H9 (cell line): Measurements from ENCODE around the gene ATP6V1B1. TPM values are rescaled to one million over a fixed set of nuclear protein-coding genes. Genes with fewer than 3 reads are reported as not detected.

Experiments
- DNase-seq: peaks from one replicate; pipeline ENCODE4 v3.0.0-alpha.2; 2017
- H2AFZ ChIP-seq: one replicate; pipeline ENCODE4 v1.6.1; 2013; ENCODE audit warnings: mild to moderate bottlenecking, low read length, control low read depth, moderate library complexity
- H2AK5ac ChIP-seq: 2 replicates; pipeline ENCODE4 v1.6.1; 2013; ENCODE audit warnings: low read length, control low read depth, mixed read lengths; ENCODE audit not compliant: insufficient read length
- H2BK120ac ChIP-seq: one replicate; pipeline ENCODE4 v1.6.1; 2013; ENCODE audit warnings: low read depth, mild to moderate bottlenecking, low read length, control low read depth, inconsistent platforms; ENCODE audit not compliant: poor library complexity, severe bottlenecking
- H2BK12ac ChIP-seq: 2 replicates; pipeline ENCODE4 v1.6.1; 2013; ENCODE audit warnings: low read length, control low read depth, mixed read lengths, low read depth; ENCODE audit not compliant: insufficient read length
- H2BK15ac ChIP-seq: 2 replicates; pipeline ENCODE4 v1.6.1; 2013; ENCODE audit warnings: low read depth, low read length, control low read depth
- H2BK20ac ChIP-seq: one replicate; pipeline ENCODE4 v1.6.1; 2013; ENCODE audit warnings: low read depth, mild to moderate bottlenecking, low read length, control low read depth, inconsistent platforms; ENCODE audit not compliant: poor library complexity, severe bottlenecking
- H2BK5ac ChIP-seq: 2 replicates; pipeline ENCODE4 v1.6.1; 2013; ENCODE audit warnings: low read length, control low read depth, mixed read lengths; ENCODE audit not compliant: insufficient read length
- H3K14ac ChIP-seq: 2 replicates; pipeline ENCODE4 v1.6.1; 2013; ENCODE audit warnings: low read length, control low read depth; ENCODE audit not compliant: insufficient read depth
- H3K18ac ChIP-seq: 2 replicates; pipeline ENCODE4 v1.6.1; 2013; ENCODE audit warnings: low read depth, mild to moderate bottlenecking, mixed read lengths, low read length, control low read depth; ENCODE audit not compliant: insufficient read length
- H3K23ac ChIP-seq: 2 replicates; pipeline ENCODE4 v1.6.1; 2013; ENCODE audit warnings: low read length, control low read depth, mixed read lengths, low read depth; ENCODE audit not compliant: insufficient read length
- H3K23me2 ChIP-seq: 2 replicates; pipeline ENCODE4 v1.6.1; 2013; ENCODE audit warnings: low read depth, mild to moderate bottlenecking, mixed read lengths, low read length, control low read depth; ENCODE audit not compliant: insufficient read length, poor library complexity, severe bottlenecking
- H3K27ac ChIP-seq: 2 replicates; pipeline ENCODE4 v1.5.1; 2013; ENCODE audit warnings: low read length, control low read depth, mixed read lengths, low read depth; ENCODE audit not compliant: insufficient read length
- H3K27me3 ChIP-seq: 2 replicates; pipeline ENCODE4 v1.6.1; 2013; ENCODE audit warnings: low read length, control low read depth, inconsistent platforms; ENCODE audit not compliant: insufficient read depth
- H3K4ac ChIP-seq: 2 replicates; pipeline ENCODE4 v1.6.1; 2013; ENCODE audit warnings: low read depth, mild to moderate bottlenecking, control low read depth, inconsistent platforms, low read length, moderate library complexity
- H3K4me1 ChIP-seq: 2 replicates; pipeline ENCODE4 v1.6.1; 2013; ENCODE audit warnings: low read length, control low read depth, inconsistent platforms; ENCODE audit not compliant: insufficient read depth
- H3K4me2 ChIP-seq: 2 replicates; pipeline ENCODE4 v1.6.1; 2013; ENCODE audit warnings: low read length, control low read depth, mixed read lengths; ENCODE audit not compliant: insufficient read length, insufficient read depth
- H3K56ac ChIP-seq: 2 replicates; pipeline ENCODE4 v1.6.1; 2013; ENCODE audit warnings: low read depth, mild to moderate bottlenecking, mixed read lengths, low read length, control low read depth; ENCODE audit not compliant: insufficient read length
- H3K79me1 ChIP-seq: 2 replicates; pipeline ENCODE4 v1.6.1; 2013; ENCODE audit warnings: low read depth, mild to moderate bottlenecking, moderate library complexity, low read length, control low read depth, inconsistent platforms; ENCODE audit not compliant: insufficient read depth, poor library complexity, severe bottlenecking
- H3K79me2 ChIP-seq: 2 replicates; pipeline ENCODE4 v1.6.1; 2013; ENCODE audit warnings: low read length, control low read depth, inconsistent platforms; ENCODE audit not compliant: insufficient read depth
- H3K9ac ChIP-seq: 2 replicates; pipeline ENCODE4 v1.6.1; 2013; ENCODE audit warnings: low read length, control low read depth, mixed read lengths; ENCODE audit not compliant: insufficient read length; ENCODE audit errors: extremely low read depth
- H3K9me3 ChIP-seq: one replicate; pipeline ENCODE4 v1.6.1; 2013; ENCODE audit warnings: low read depth, low read length, inconsistent platforms; ENCODE audit not compliant: control insufficient read depth
- H3T11ph ChIP-seq: one replicate; pipeline ENCODE4 v1.6.1; 2013; ENCODE audit warnings: mild to moderate bottlenecking, low read length, control low read depth, inconsistent platforms
- H4K20me1 ChIP-seq: one replicate; pipeline ENCODE4 v1.6.1; 2013; ENCODE audit not compliant: control insufficient read depth, insufficient read length, insufficient read depth
- H4K5ac ChIP-seq: 2 replicates; pipeline ENCODE4 v1.6.1; 2013; ENCODE audit warnings: low read depth, mild to moderate bottlenecking, mixed read lengths, low read length, control low read depth; ENCODE audit not compliant: insufficient read length
- H4K8ac ChIP-seq: replicated peaks from 2 replicates; pipeline ENCODE4 v1.6.1; 2013; ENCODE audit warnings: low read length, control low read depth, mixed read lengths, low read depth; ENCODE audit not compliant: insufficient read length
- H4K91ac ChIP-seq: 2 replicates; pipeline ENCODE4 v1.6.1; 2013; ENCODE audit warnings: low read depth, mild to moderate bottlenecking, moderate library complexity, mixed read lengths, low read length, control low read depth; ENCODE audit not compliant: insufficient read length
- H3K27ac Mint-ChIP-seq, 3 experiments: 2 replicates in 2 of 3; 3 replicates in 1 of 3; pipeline ENCODE4 v1.8.0; 2020 to 2021; ENCODE audit warnings: mixed read lengths in 3 of 3, mild to moderate bottlenecking in 1 of 3, moderate library complexity in 1 of 3
- H3K27me3 Mint-ChIP-seq: 2 replicates; pipeline ENCODE4 v1.8.0; 2021; ENCODE audit warnings: low read depth, mild to moderate bottlenecking, moderate library complexity, mixed read lengths
- H3K36me3 Mint-ChIP-seq, 3 experiments: 2 replicates in 2 of 3; 3 replicates in 1 of 3; pipeline ENCODE4 v1.8.0; 2020 to 2021; ENCODE audit warnings: low read depth in 3 of 3, mixed read lengths in 3 of 3; ENCODE audit not compliant: insufficient read depth in 1 of 3
- H3K4me1 Mint-ChIP-seq, 2 experiments: 2 replicates each; pipeline ENCODE4 v1.8.0; 2020; ENCODE audit warnings: mixed read lengths in 2 of 2
- H3K4me3 Mint-ChIP-seq, 2 experiments: 2 replicates in 1 of 2; 3 replicates in 1 of 2; pipeline ENCODE4 v1.8.0; 2020 to 2021; ENCODE audit warnings: mild to moderate bottlenecking in 2 of 2, mixed read lengths in 2 of 2, moderate library complexity in 1 of 2
- H3K9me3 Mint-ChIP-seq, 2 experiments: 2 replicates in 1 of 2; 3 replicates in 1 of 2; pipeline ENCODE4 v1.8.0; 2020; ENCODE audit warnings: mild to moderate bottlenecking in 2 of 2, mixed read lengths in 2 of 2, moderate library complexity in 1 of 2
- WGBS: extraction: QIAGEN DNeasy Blood & Tissue Kit; methylation state at CpG from one replicate; pipeline ENCODE4 v1.1.7; 2013; ENCODE audit warnings: missing lambda C conversion rate, low lambda C conversion rate, mixed read lengths; ENCODE audit not compliant: insufficient read length; ENCODE audit errors: extremely low coverage; 5-methylcytosine and 5-hydroxymethylcytosine counted together
- total RNA-seq: library from RNA; stranded (reverse); gene quantifications from 2 replicates; pipeline ENCODE4 v1.2.1, GENCODE V29; 2021
- TF ChIP-seq, protein P1 (sequence below): fragments of 200-600 bp; sonication (generic); conservative IDR thresholded peaks from 3 replicates; pipeline ENCODE4 v1.8.0; 2021; ENCODE audit warnings: antibody characterized with exemption, mild to moderate bottlenecking

The ATP6V1B1 gene
- total RNA-seq, 1 experiment from 2014 or later = not detected

DNA sequence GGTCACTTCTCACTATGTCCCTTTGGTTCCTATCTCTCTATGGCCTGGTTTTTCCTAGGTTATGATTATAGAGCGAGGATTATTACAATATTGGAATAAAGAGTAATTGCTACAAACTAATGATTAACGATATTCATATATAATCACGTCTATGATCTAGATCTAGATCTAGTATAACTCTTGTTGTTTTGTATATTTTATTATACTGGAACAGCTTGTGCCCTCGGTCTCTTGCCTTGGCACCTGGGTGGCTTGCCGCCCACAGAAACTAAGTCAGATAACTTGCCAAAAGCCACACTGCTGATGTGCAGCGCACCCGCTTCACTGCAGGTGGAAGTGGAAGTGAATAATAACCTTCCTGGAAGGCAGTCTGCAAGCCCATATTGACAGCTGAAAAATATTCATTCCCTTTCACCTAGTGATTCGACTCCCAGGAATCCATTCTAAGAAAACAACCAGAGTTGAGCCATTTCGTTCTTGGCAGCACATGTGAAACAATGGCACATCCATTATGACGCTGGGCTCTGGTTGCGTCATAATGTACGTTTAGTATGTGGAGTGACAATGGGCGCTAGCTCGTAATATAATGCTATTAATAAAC is 42.0 kb downstream of the ATP6V1B1 start:
- no peak overlapping the region for H2AFZ ChIP-seq
- H3K4me2 ChIP-seq = peak overlapping the region; percentile 63

More for the DNA sequence above, 42.0 kb downstream of the ATP6V1B1 start:
- H3K9ac ChIP-seq = no peak overlapping the region
- H3K79me1 ChIP-seq = no peaks in the 10 kb centered on the region
- H2BK15ac ChIP-seq = no peak overlapping the region
- H3K14ac ChIP-seq = no peak overlapping the region
- peaks cover 12 to 14% of the 10 kb centered on the region in 2 experiments for H3K4me1 Mint-ChIP-seq
- DNase-seq = no peak
- H4K20me1 ChIP-seq = no peaks in the 10 kb centered on the region
- peaks cover 57% of the 10 kb centered on the region for H3K27me3 Mint-ChIP-seq
- no peak overlapping the region for H3K56ac ChIP-seq
- H3K9me3 ChIP-seq = no peaks in the 10 kb centered on the region
- peaks cover 7% of the 10 kb centered on the region for H3K23me2 ChIP-seq
- WGBS = no CpG with 5 or more reads among the region's 14 CpGs
- no peak overlapping the region for H2BK120ac ChIP-seq
- H3T11ph ChIP-seq = no peak overlapping the region
- H2BK12ac ChIP-seq = no peak overlapping the region
- H3K79me2 ChIP-seq = no peaks in the 10 kb centered on the region
- H3K4me1 ChIP-seq = no peaks in the 10 kb centered on the region
- no peak overlapping the region for H3K27ac Mint-ChIP-seq
- TF ChIP-seq, protein P1, sequence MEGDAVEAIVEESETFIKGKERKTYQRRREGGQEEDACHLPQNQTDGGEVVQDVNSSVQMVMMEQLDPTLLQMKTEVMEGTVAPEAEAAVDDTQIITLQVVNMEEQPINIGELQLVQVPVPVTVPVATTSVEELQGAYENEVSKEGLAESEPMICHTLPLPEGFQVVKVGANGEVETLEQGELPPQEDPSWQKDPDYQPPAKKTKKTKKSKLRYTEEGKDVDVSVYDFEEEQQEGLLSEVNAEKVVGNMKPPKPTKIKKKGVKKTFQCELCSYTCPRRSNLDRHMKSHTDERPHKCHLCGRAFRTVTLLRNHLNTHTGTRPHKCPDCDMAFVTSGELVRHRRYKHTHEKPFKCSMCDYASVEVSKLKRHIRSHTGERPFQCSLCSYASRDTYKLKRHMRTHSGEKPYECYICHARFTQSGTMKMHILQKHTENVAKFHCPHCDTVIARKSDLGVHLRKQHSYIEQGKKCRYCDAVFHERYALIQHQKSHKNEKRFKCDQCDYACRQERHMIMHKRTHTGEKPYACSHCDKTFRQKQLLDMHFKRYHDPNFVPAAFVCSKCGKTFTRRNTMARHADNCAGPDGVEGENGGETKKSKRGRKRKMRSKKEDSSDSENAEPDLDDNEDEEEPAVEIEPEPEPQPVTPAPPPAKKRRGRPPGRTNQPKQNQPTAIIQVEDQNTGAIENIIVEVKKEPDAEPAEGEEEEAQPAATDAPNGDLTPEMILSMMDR = no peak; the same call in 2 of the 3 replicates
- H2BK20ac ChIP-seq = no peak overlapping the region
- H4K8ac ChIP-seq = no peak overlapping the region
- H4K5ac ChIP-seq = no peak overlapping the region
- H3K23ac ChIP-seq = no peak overlapping the region
- H3K9me3 Mint-ChIP-seq = no peaks in the 10 kb centered on the region
- no peak overlapping the region for H3K27ac ChIP-seq
- H3K18ac ChIP-seq = no peak overlapping the region
- H4K91ac ChIP-seq = no peak overlapping the region
- no peak overlapping the region for H2BK5ac ChIP-seq
- H3K36me3 Mint-ChIP-seq = no peaks in the 10 kb centered on the region
- H3K4me3 Mint-ChIP-seq = peak overlapping the region; percentile 68 to 81
- no peak overlapping the region for H3K4ac ChIP-seq
- H2AK5ac ChIP-seq = no peak overlapping the region
- peaks cover 2% of the 10 kb centered on the region; the same call in 1 of the 2 replicates for H3K27me3 ChIP-seq
